ENCODE data around the gene NCOA5. TPM values are rescaled to one million over a fixed set of nuclear protein-coding genes. Genes with fewer than 3 reads are reported as not detected.
"Not testable (repeated sequence)": the region's sequence is repeated elsewhere in the genome, so short reads cannot be mapped to it uniquely, and the experiment has no call there.

NCOA5 gene
- total RNA-seq, 1 experiment from 2014 or later, result 55.4 TPM

GRCh38 chr20:46100988-46101387 lies 11.2 kb upstream of the NCOA5 start:
- BruUV-seq (replicated peaks), result no TSS peak
- intact Hi-C loops (cut with micrococcal nuclease; ENCODE audit: unreplicated experiment), result no loop called here

DNA sequence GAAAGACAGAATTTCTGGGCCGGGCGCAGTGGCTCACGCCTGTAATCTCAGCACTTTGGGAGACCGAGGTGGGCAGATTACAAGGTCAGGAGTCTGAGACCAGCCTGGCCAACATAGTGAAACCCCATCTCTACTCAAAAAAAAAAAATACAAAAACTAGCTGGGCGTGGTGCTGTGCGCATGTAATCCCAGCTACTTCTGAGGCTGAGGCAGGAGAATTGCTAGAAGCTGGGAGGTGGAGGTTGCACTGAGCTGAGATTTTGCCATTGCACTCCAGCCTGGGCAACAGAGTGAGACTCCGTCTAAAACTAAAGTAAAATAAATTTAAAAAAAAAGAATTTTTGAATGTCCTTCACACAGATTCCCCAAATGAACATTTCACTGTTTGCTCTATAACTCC lies 10.7 kb upstream of the NCOA5 start:
- DNase-seq (ENCODE audit: low spot score); H3K27me3 ChIP-seq (replicated peaks; ENCODE audit: insufficient read depth, low read depth, low read length, poor library complexity); H3K27ac ChIP-seq (ENCODE audit: low read depth, low read length, poor library complexity, severe bottlenecking); H3K36me3 ChIP-seq (ENCODE audit: insufficient read depth, low read length, poor library complexity, severe bottlenecking); BruUV-seq (replicated peaks); H3K9me3 ChIP-seq (ENCODE audit: low read depth, low read length, poor library complexity, severe bottlenecking); CTCF ChIA-PET; H3K4me3 ChIP-seq (ENCODE audit: low read depth, low read length, poor library complexity, severe bottlenecking); H3K4me1 ChIP-seq (ENCODE audit: insufficient read depth, low read length, poor library complexity, severe bottlenecking); intact Hi-C loops (cut with micrococcal nuclease; ENCODE audit: unreplicated experiment); POLR2A ChIA-PET (ENCODE audit: low non-redundant PET): not testable (repeated sequence)

More at GRCh38 chr20:46100988-46101387, 11.2 kb upstream of the NCOA5 start:
- no peak for DNase-seq (ENCODE audit: low spot score)
- no peak overlapping the region for H3K27ac ChIP-seq (ENCODE audit: low read depth, low read length, poor library complexity, severe bottlenecking)
- H3K4me1 ChIP-seq (ENCODE audit: insufficient read depth, low read length, poor library complexity, severe bottlenecking), result no peaks in the 10 kb centered on the region
- no peaks in the 10 kb centered on the region for H3K36me3 ChIP-seq (ENCODE audit: insufficient read depth, low read length, poor library complexity, severe bottlenecking)
- POLR2A ChIA-PET (ENCODE audit: low non-redundant PET), result no interaction called here
- CTCF ChIA-PET, result no interaction called here
- H3K27me3 ChIP-seq (replicated peaks; ENCODE audit: insufficient read depth, low read depth, low read length, poor library complexity), result peaks cover 10% of the 10 kb centered on the region
- no peak overlapping the region for H3K4me3 ChIP-seq (ENCODE audit: low read depth, low read length, poor library complexity, severe bottlenecking)
- H3K9me3 ChIP-seq (ENCODE audit: low read depth, low read length, poor library complexity, severe bottlenecking), result no peaks in the 10 kb centered on the region
- TF ChIP-seq EZH2 (IDR thresholded peaks at IDR 0.05; ENCODE audit: borderline replicate concordance, low read depth, low read length, poor library complexity, severe bottlenecking) (no peak), CTCF (conservative IDR thresholded peaks at IDR 0.05; ENCODE audit: low read depth, low read length) (no peak)

- H3K27me3 ChIP-seq (replicated peaks; ENCODE audit: insufficient read depth, low read depth, low read length, poor library complexity), result peaks cover 6% of the 10 kb centered on the region
- H3K27ac ChIP-seq (ENCODE audit: low read depth, low read length, poor library complexity, severe bottlenecking), result no peak overlapping the region
- TF ChIP-seq EZH2 (IDR thresholded peaks at IDR 0.05; ENCODE audit: borderline replicate concordance, low read depth, low read length, poor library complexity, severe bottlenecking) (no peak), CTCF (conservative IDR thresholded peaks at IDR 0.05; ENCODE audit: low read depth, low read length) (no peak)
- no peak for DNase-seq (ENCODE audit: low spot score)
- no peaks in the 10 kb centered on the region for H3K36me3 ChIP-seq (ENCODE audit: insufficient read depth, low read length, poor library complexity, severe bottlenecking)
- POLR2A ChIA-PET (ENCODE audit: low non-redundant PET), result no interaction called here
- no peaks in the 10 kb centered on the region for H3K9me3 ChIP-seq (ENCODE audit: low read depth, low read length, poor library complexity, severe bottlenecking)
- H3K4me3 ChIP-seq (ENCODE audit: low read depth, low read length, poor library complexity, severe bottlenecking), result no peak overlapping the region
- intact Hi-C loops (cut with micrococcal nuclease; ENCODE audit: unreplicated experiment), result no loop called here
- no peaks in the 10 kb centered on the region for H3K4me1 ChIP-seq (ENCODE audit: insufficient read depth, low read length, poor library complexity, severe bottlenecking)
- BruUV-seq (replicated peaks), result no TSS peak
- CTCF ChIA-PET, result no interaction called here
Observed at GRCh38 chr20:46099491-46100287, 9.9 kb upstream of the NCOA5 start.

DNA sequence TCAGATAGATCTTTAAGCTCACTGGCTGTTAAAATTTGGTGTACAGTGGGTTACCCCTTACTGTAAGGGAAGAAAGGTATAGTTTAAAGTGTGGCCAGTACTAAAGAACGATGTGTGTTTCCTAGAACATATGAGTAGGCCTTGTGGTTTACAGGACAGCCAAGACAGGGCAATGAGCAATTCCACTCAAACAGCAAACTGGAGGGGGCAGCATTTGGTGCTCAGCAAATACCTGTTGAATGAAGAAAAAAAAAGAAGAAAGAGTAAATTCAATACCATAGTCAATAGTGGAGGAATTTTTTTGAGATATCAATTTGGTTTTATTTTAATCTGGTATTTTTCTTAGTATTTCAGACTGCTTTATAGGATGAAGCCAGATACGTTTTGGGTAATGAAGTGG lies 3.8 kb upstream of the NCOA5 start:
- Histone ChIP-seq H3K36me3 (ENCODE audit: insufficient read depth, low read length, poor library complexity, severe bottlenecking) (no peaks in the 10 kb centered on the region), H3K9me3 (ENCODE audit: low read depth, low read length, poor library complexity, severe bottlenecking) (no peaks in the 10 kb centered on the region), H3K27me3 (replicated peaks; ENCODE audit: insufficient read depth, low read depth, low read length, poor library complexity) (peaks cover under 1% of the 10 kb centered on the region), H3K27ac (ENCODE audit: low read depth, low read length, poor library complexity, severe bottlenecking) (no peak overlapping the region), H3K4me3 (ENCODE audit: low read depth, low read length, poor library complexity, severe bottlenecking) (no peak overlapping the region), H3K4me1 (ENCODE audit: insufficient read depth, low read length, poor library complexity, severe bottlenecking) (no peaks in the 10 kb centered on the region)
- no peak for DNase-seq (ENCODE audit: low spot score)
- ChIA-PET POLR2A (ENCODE audit: low non-redundant PET) (no interaction called here), CTCF (no interaction called here)
- BruUV-seq (replicated peaks), result no TSS peak
- no peak for TF ChIP-seq EZH2 (IDR thresholded peaks at IDR 0.05; ENCODE audit: borderline replicate concordance, low read depth, low read length, poor library complexity, severe bottlenecking)
- intact Hi-C loops (cut with micrococcal nuclease; ENCODE audit: unreplicated experiment), result no loop called here

GRCh38 chr20:46091622-46092535 lies 2.1 kb upstream of the NCOA5 start:
- DNase-seq (ENCODE audit: low spot score); POLR2A ChIA-PET (ENCODE audit: low non-redundant PET); BruUV-seq (replicated peaks); intact Hi-C loops (cut with micrococcal nuclease; ENCODE audit: unreplicated experiment); H3K36me3 ChIP-seq (ENCODE audit: insufficient read depth, low read length, poor library complexity, severe bottlenecking); H3K9me3 ChIP-seq (ENCODE audit: low read depth, low read length, poor library complexity, severe bottlenecking); H3K4me3 ChIP-seq (ENCODE audit: low read depth, low read length, poor library complexity, severe bottlenecking); CTCF ChIA-PET; H3K27me3 ChIP-seq (replicated peaks; ENCODE audit: insufficient read depth, low read depth, low read length, poor library complexity); H3K27ac ChIP-seq (ENCODE audit: low read depth, low read length, poor library complexity, severe bottlenecking): not testable (repeated sequence)
- peaks cover 13% of the 10 kb centered on the region for H3K4me1 ChIP-seq (ENCODE audit: insufficient read depth, low read length, poor library complexity, severe bottlenecking)
